Neural cell (in vitro differentiated cells): ENCODE data around the gene CNIH3. TPM values are rescaled to one million over a fixed set of nuclear protein-coding genes. Genes with fewer than 3 reads are reported as not detected.

ENCODE experiments used
- H2AFZ ChIP-seq: fragments of 200-600, 300-800 bp; sonication (generic), shearing (Covaris generic); 2 replicates; pipeline ENCODE4 v1.6.0; 2014; ENCODE audit warnings: low read depth, mild to moderate bottlenecking, antibody characterized with exemption, low read length, moderate library complexity
- H3F3A ChIP-seq: fragments of 200-600 bp; shearing (Covaris generic); 2 replicates; pipeline ENCODE4 v1.6.1; 2016; ENCODE audit warnings: mild to moderate bottlenecking, moderate library complexity, mixed read lengths, antibody characterized with exemption, low read length; ENCODE audit not compliant: insufficient read depth, poor library complexity, severe bottlenecking
- H3K27ac ChIP-seq: fragments of 200-600, 300-800 bp; sonication (generic), shearing (Covaris generic); 2 replicates; pipeline ENCODE4 v1.5.1; 2014; ENCODE audit warnings: mild to moderate bottlenecking, low read length, moderate library complexity
- H3K27me3 ChIP-seq: fragments of 300-800, 200-600 bp; sonication (generic), shearing (Covaris generic); 2 replicates; pipeline ENCODE4 v1.6.0; 2014; ENCODE audit warnings: mild to moderate bottlenecking, low read depth, low read length, moderate library complexity; ENCODE audit not compliant: insufficient read depth
- H3K36me3 ChIP-seq: fragments of 300-800, 200-600 bp; sonication (generic), shearing (Covaris generic); 2 replicates; pipeline ENCODE4 v1.5.1; 2014; ENCODE audit warnings: mild to moderate bottlenecking, antibody characterized with exemption, low read length, moderate library complexity; ENCODE audit not compliant: insufficient read depth
- H3K4me2 ChIP-seq: fragments of 300-800, 200-600 bp; sonication (generic), shearing (Covaris generic); 2 replicates; pipeline ENCODE4 v1.6.0; 2014; ENCODE audit warnings: mild to moderate bottlenecking, low read length
- H3K4me3 ChIP-seq: fragments of 300-800, 200-600 bp; sonication (generic), shearing (Covaris generic); 2 replicates; pipeline ENCODE4 v1.5.1; 2014; ENCODE audit warnings: mild to moderate bottlenecking, low read length, moderate library complexity
- H3K79me2 ChIP-seq: fragments of 200-600 bp; shearing (Covaris generic); replicated peaks from 2 replicates; pipeline ENCODE4 v1.6.0; 2014; ENCODE audit warnings: mild to moderate bottlenecking, low read length, moderate library complexity; ENCODE audit not compliant: insufficient read depth
- H3K9ac ChIP-seq: fragments of 300-800, 200-600 bp; sonication (generic), shearing (Covaris generic); 2 replicates; pipeline ENCODE4 v1.6.1; 2016; ENCODE audit warnings: mild to moderate bottlenecking, low read length, mixed read lengths
- H3K9me2 ChIP-seq: fragments of 200-600 bp; shearing (Covaris generic); 2 replicates; pipeline ENCODE4 v1.6.1; 2016; ENCODE audit warnings: mild to moderate bottlenecking, low read length, mixed read lengths; ENCODE audit not compliant: insufficient read depth
- H3K9me3 ChIP-seq: fragments of 200-600, 300-800 bp; sonication (generic), shearing (Covaris generic); 2 replicates; pipeline ENCODE4 v1.6.1; 2016; ENCODE audit warnings: mild to moderate bottlenecking, mixed run types, low read length, moderate library complexity, mixed read lengths
- H4K20me1 ChIP-seq: fragments of 200-600 bp; shearing (Covaris generic); 2 replicates; pipeline ENCODE4 v1.6.1; 2016; ENCODE audit warnings: mild to moderate bottlenecking, mixed run types; ENCODE audit not compliant: insufficient read depth
- EP300 ChIP-seq: fragments of 450-650 bp; conservative IDR thresholded peaks from 2 replicates; pipeline ENCODE4 v1.6.1; 2014; ENCODE audit warnings: antibody characterized with exemption, mild to moderate bottlenecking, moderate library complexity; ENCODE audit not compliant: poor library complexity, severe bottlenecking
- EZH2 ChIP-seq: fragments of 200-600, 300-800 bp; shearing (Covaris generic), sonication (generic); IDR thresholded peaks from 2 replicates; pipeline ENCODE4 v1.6.1; 2014; ENCODE audit warnings: antibody characterized with exemption, low read length, borderline replicate concordance, mild to moderate bottlenecking; ENCODE audit not compliant: insufficient read depth, poor library complexity, severe bottlenecking
- MXI1 ChIP-seq: fragments of 450-650 bp; conservative IDR thresholded peaks from 2 replicates; pipeline ENCODE4 v1.6.1; 2014; ENCODE audit warnings: antibody characterized with exemption, mild to moderate bottlenecking; ENCODE audit not compliant: poor library complexity, severe bottlenecking
- POLR2AphosphoS5 ChIP-seq: IDR thresholded peaks from 2 replicates; pipeline ENCODE4 v1.6.1; 2012
- RAD21 ChIP-seq: fragments of 450-650 bp; conservative IDR thresholded peaks from 2 replicates; pipeline ENCODE4 v1.6.1; 2014; ENCODE audit warnings: antibody characterized with exemption, mild to moderate bottlenecking, moderate library complexity
- SMC3 ChIP-seq: fragments of 450-650 bp; conservative IDR thresholded peaks from 2 replicates; pipeline ENCODE4 v1.6.1; 2014; ENCODE audit warnings: antibody characterized with exemption, mild to moderate bottlenecking, moderate library complexity; ENCODE audit not compliant: poor library complexity
- TAF1 ChIP-seq: IDR thresholded peaks from 2 replicates; pipeline ENCODE4 v1.6.1; 2012; ENCODE audit warnings: low read depth
- polyA plus RNA-seq: library from polyadenylated mRNA; depleted of rRNA; stranded (reverse); fragments of >200 nt; gene quantifications from 2 replicates; pipeline ENCODE4 v1.2.3, GENCODE V29; 2014
- TF ChIP-seq, protein P1 (sequence below): IDR thresholded peaks from 2 replicates; pipeline ENCODE4 v1.6.1; 2012; ENCODE audit warnings: borderline replicate concordance
- TF ChIP-seq, protein P2 (sequence below): fragments of 450-650 bp; IDR thresholded peaks from 2 replicates; pipeline ENCODE4 v1.5.1; 2014; ENCODE audit warnings: antibody characterized with exemption, mild to moderate bottlenecking, moderate library complexity; ENCODE audit not compliant: poor library complexity, severe bottlenecking

CNIH3 gene
- polyA plus RNA-seq, 1 donor from 2014 or later: 9.3 TPM

DNA sequence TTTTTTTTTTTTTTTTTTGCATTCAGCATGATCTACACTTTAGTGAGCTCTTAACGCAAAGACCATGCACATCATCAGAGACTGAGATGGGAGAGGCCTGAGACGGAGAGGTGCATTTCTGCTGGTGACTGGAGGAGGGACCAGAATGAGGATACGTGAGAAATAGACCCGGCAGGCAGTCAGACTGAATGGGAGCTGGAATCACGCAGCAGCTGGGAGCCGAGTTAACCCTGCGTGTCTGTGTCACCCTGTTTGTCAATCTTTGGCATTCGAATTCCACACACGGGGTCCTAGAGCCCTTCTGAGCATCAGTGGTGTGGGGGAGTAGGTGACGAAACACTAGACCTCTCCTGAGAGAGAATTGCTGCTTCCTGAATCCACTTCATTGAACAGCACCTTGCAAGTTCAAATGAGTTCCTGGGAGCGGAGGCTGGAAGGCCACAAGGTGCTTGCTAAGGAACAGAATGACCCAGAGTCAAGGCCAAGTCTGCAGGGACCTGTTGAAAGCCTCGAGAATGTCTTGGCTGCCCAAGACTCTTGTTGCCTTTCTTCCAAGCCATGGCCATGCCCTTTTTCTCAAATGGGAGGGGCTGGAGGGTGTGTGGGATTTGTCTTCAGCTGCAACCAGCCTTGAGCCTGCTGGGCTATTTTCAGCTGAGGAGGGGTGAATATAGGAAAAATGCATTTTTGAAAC, 123.3 kb downstream of the CNIH3 start:
- Histone ChIP-seq H3K4me2 (no peak overlapping the region), H3K79me2 (no peaks in the 10 kb centered on the region), H4K20me1 (no peaks in the 10 kb centered on the region), H2AFZ (no peak overlapping the region), H3K36me3 (no peaks in the 10 kb centered on the region), H3F3A (no peaks in the 10 kb centered on the region), H3K27me3 (no peaks in the 10 kb centered on the region), H3K4me3 (no peak overlapping the region), H3K27ac (no peak overlapping the region), H3K9me3 (no peaks in the 10 kb centered on the region), H3K9me2 (no peaks in the 10 kb centered on the region), H3K9ac (no peak overlapping the region)
- no peak for TF ChIP-seq RAD21
- TF ChIP-seq, protein P1, sequence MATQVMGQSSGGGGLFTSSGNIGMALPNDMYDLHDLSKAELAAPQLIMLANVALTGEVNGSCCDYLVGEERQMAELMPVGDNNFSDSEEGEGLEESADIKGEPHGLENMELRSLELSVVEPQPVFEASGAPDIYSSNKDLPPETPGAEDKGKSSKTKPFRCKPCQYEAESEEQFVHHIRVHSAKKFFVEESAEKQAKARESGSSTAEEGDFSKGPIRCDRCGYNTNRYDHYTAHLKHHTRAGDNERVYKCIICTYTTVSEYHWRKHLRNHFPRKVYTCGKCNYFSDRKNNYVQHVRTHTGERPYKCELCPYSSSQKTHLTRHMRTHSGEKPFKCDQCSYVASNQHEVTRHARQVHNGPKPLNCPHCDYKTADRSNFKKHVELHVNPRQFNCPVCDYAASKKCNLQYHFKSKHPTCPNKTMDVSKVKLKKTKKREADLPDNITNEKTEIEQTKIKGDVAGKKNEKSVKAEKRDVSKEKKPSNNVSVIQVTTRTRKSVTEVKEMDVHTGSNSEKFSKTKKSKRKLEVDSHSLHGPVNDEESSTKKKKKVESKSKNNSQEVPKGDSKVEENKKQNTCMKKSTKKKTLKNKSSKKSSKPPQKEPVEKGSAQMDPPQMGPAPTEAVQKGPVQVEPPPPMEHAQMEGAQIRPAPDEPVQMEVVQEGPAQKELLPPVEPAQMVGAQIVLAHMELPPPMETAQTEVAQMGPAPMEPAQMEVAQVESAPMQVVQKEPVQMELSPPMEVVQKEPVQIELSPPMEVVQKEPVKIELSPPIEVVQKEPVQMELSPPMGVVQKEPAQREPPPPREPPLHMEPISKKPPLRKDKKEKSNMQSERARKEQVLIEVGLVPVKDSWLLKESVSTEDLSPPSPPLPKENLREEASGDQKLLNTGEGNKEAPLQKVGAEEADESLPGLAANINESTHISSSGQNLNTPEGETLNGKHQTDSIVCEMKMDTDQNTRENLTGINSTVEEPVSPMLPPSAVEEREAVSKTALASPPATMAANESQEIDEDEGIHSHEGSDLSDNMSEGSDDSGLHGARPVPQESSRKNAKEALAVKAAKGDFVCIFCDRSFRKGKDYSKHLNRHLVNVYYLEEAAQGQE: no peak
- no peak for TF ChIP-seq POLR2AphosphoS5
- TF ChIP-seq TAF1: no peak
- TF ChIP-seq, protein P2, sequence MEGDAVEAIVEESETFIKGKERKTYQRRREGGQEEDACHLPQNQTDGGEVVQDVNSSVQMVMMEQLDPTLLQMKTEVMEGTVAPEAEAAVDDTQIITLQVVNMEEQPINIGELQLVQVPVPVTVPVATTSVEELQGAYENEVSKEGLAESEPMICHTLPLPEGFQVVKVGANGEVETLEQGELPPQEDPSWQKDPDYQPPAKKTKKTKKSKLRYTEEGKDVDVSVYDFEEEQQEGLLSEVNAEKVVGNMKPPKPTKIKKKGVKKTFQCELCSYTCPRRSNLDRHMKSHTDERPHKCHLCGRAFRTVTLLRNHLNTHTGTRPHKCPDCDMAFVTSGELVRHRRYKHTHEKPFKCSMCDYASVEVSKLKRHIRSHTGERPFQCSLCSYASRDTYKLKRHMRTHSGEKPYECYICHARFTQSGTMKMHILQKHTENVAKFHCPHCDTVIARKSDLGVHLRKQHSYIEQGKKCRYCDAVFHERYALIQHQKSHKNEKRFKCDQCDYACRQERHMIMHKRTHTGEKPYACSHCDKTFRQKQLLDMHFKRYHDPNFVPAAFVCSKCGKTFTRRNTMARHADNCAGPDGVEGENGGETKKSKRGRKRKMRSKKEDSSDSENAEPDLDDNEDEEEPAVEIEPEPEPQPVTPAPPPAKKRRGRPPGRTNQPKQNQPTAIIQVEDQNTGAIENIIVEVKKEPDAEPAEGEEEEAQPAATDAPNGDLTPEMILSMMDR: no peak
- TF ChIP-seq SMC3: no peak
- no peak for TF ChIP-seq EZH2
- no peak for TF ChIP-seq MXI1
- TF ChIP-seq EP300: no peak

DNA sequence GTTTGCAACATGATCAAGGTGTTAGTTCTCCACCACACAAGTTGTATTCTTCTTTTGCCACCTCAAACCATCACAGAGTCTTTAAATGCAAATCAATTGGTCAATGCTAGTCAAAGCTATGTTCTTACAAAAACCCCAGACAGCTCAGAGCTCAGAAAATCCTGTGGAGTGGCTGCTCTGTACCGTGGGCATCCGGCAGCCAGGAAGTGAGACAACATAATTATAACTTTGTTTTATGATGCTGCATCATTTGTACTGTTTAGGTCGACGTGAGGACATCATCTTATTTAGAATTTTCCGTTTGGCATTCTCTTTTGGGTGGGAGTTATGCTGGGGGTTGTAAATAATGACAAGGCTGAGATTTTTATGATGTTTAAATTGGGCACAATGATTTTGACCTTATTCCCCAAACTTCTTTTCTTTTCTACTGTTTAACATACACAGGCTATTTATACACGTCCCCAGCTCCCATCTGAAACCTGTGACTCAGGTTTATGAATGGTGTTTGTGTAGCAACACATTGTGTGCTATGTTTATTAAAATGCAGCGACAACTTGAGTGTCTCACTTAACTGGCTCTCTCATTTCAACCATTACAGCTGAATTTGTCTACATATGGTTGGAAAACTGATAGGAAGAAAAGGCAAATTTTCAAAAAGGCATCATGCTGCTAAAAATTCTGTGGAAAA, 124.0 kb downstream of the CNIH3 start:
- Histone ChIP-seq H3K9me3 (no peaks in the 10 kb centered on the region), H3K36me3 (no peaks in the 10 kb centered on the region), H3K9ac (no peak overlapping the region), H3K4me3 (no peak overlapping the region), H3K79me2 (no peaks in the 10 kb centered on the region), H4K20me1 (no peaks in the 10 kb centered on the region), H3K9me2 (no peaks in the 10 kb centered on the region), H3K4me2 (no peak overlapping the region), H3F3A (no peaks in the 10 kb centered on the region), H2AFZ (no peak overlapping the region), H3K27me3 (no peaks in the 10 kb centered on the region), H3K27ac (no peak overlapping the region)
- no peak for TF ChIP-seq EZH2
- TF ChIP-seq POLR2AphosphoS5: no peak
- TF ChIP-seq MXI1: no peak
- TF ChIP-seq RAD21: no peak
- TF ChIP-seq TAF1: no peak
- TF ChIP-seq, protein P1: no peak
- TF ChIP-seq, protein P2: no peak
- TF ChIP-seq SMC3: no peak
- TF ChIP-seq EP300: no peak
